Activated CD8-positive, alpha-beta T cell treated with anti-CD3 and anti-CD28 coated beads for 36 hours (primary cell): ENCODE results near the gene CCDC127. TPM values are rescaled to one million over a fixed set of nuclear protein-coding genes. Genes with fewer than 3 reads are reported as not detected.
A peak's percentile ranks its signal among the peaks of the same experiment; 100 is the strongest.

ENCODE experiments used
- ATAC-seq: fragments of 200-7000 bp; cut with Tn5 transposase; one replicate; pipeline ENCODE4 v1.10.0; 2021; ENCODE audit warnings: mild to moderate bottlenecking, moderate library complexity
- CTCF ChIA-PET: fragments of 350-600 bp; sonication (Branson Sonifier 250); formaldehyde crosslinking; loops from one replicate; lab custom pipeline; 2021; ENCODE audit warnings: antibody characterized with exemption; lab: Charles Lee
- POLR2A ChIA-PET: fragments of 350-600 bp; sonication (Branson Sonifier 250); formaldehyde crosslinking; loops from one replicate; lab custom pipeline; 2021; ENCODE audit warnings: antibody characterized with exemption; lab: Charles Lee
- DNase-seq: peaks from one replicate; pipeline ENCODE4 v3.0.0-alpha.2; 2020
- H3K27ac Mint-ChIP-seq: one replicate; pipeline ENCODE4 v1.8.0; 2021; ENCODE audit warnings: mild to moderate bottlenecking, mixed read lengths
- H3K27me3 Mint-ChIP-seq: one replicate; pipeline ENCODE4 v1.8.0; 2021; ENCODE audit warnings: mixed read lengths
- H3K36me3 Mint-ChIP-seq: one replicate; pipeline ENCODE4 v1.8.0; 2021; ENCODE audit warnings: low read depth, mixed read lengths
- H3K4me1 Mint-ChIP-seq: one replicate; pipeline ENCODE4 v1.8.0; 2021; ENCODE audit warnings: low read depth, mixed read lengths
- H3K4me3 Mint-ChIP-seq: one replicate; pipeline ENCODE4 v1.8.0; 2021; ENCODE audit warnings: mild to moderate bottlenecking, moderate library complexity, mixed read lengths
- H3K9me3 Mint-ChIP-seq: one replicate; pipeline ENCODE4 v1.8.0; 2021; ENCODE audit warnings: mixed read lengths
- intact Hi-C: fragments of 100-400 bp; cut with micrococcal nuclease; formaldehyde crosslinking; loops from one replicate; pipeline ENCODE4 v1.10.0; 2022
- total RNA-seq, 2 experiments: library from RNA; stranded (reverse); gene quantifications; one replicate each; pipeline ENCODE4 v1.2.3, GENCODE V29; 2021
- TF ChIP-seq, protein P1 (sequence below): fragments of 200-600 bp; IDR thresholded peaks from one replicate; pipeline ENCODE4 v1.8.0; 2022; ENCODE audit warnings: antibody characterized with exemption, mild to moderate bottlenecking

Gene CCDC127
- total RNA-seq, 2 experiments from 2014 or later, result 4.2 to 4.3 TPM

DNA sequence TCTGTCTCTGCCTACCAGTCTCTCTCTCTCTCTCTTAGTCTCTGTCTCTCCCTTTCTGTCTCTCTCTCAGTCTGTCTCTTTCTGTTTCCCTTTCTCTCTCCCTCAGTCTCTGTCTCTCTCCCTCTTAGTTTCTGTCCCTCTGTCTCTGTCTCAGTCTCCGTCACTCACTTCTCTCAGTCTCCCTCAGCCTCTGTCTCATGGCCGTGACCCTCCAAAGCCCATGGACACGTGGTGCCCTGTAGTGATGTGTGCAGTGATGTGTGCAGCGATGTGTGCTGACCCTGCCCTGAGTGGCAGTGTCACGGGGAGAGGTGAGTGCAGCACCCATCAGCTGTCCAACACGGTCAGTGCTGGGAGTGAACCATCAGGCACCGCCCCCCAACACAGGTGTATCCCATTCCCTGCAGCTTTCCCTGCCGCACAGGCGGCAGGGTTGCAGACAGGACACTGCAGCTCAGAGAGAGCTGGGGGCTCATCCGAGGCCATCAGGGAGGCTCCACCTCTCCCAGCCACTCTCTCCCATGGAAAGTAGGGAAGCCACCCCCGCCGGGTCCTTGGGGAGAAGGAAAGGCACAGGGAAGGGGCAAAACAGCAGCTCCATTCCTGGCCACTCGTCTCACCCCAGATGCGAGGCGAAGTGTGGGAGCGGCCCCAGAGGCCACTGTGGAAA lies 27.5 kb downstream of the CCDC127 start:
- H3K9me3 Mint-ChIP-seq, result no peaks in the 10 kb centered on the region
- ATAC-seq (no peak), DNase-seq (no peak)
- TF ChIP-seq, protein P1, sequence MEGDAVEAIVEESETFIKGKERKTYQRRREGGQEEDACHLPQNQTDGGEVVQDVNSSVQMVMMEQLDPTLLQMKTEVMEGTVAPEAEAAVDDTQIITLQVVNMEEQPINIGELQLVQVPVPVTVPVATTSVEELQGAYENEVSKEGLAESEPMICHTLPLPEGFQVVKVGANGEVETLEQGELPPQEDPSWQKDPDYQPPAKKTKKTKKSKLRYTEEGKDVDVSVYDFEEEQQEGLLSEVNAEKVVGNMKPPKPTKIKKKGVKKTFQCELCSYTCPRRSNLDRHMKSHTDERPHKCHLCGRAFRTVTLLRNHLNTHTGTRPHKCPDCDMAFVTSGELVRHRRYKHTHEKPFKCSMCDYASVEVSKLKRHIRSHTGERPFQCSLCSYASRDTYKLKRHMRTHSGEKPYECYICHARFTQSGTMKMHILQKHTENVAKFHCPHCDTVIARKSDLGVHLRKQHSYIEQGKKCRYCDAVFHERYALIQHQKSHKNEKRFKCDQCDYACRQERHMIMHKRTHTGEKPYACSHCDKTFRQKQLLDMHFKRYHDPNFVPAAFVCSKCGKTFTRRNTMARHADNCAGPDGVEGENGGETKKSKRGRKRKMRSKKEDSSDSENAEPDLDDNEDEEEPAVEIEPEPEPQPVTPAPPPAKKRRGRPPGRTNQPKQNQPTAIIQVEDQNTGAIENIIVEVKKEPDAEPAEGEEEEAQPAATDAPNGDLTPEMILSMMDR, result no peak
- intact Hi-C loops, result no loop called here
- ChIA-PET POLR2A (no interaction called here), CTCF (interaction anchor here (0.9 to 5.4 kb wide), 3 partner anchors 12 to 126 kb away, joined by 3 to 21 read pairs (median 3); no protein-coding TSS in a partner anchor)
- H3K27me3 Mint-ChIP-seq, result no peaks in the 10 kb centered on the region
- H3K4me1 Mint-ChIP-seq, result peaks cover 15% of the 10 kb centered on the region
- H3K4me3 Mint-ChIP-seq, result no peak overlapping the region
- no peak overlapping the region for H3K27ac Mint-ChIP-seq
- H3K36me3 Mint-ChIP-seq, result no peaks in the 10 kb centered on the region

DNA sequence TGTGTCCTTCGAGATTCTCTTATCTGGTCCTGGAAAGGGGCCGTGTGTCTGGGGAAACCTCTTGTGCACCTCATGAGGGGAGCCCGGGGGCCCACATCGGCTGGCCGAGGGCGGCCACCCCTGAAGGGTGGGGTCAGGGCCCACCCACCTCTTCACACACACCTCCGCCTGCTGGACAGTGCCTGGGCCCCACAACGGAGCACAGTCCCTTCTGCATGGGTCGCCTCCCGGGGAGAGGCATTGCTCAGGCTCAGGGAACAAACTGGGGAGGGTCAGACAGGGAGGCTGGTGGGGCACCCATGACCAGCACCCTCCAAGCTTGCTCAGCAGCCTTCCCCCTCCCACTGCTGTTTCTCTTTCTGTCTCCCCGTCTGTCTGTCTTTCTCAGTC lies 28.0 kb downstream of the CCDC127 start:
- Mint-ChIP-seq H3K36me3 (no peaks in the 10 kb centered on the region), H3K9me3 (no peaks in the 10 kb centered on the region), H3K27me3 (no peaks in the 10 kb centered on the region), H3K4me1 (peaks cover 13% of the 10 kb centered on the region), H3K27ac (no peak overlapping the region), H3K4me3 (no peak overlapping the region)
- ChIA-PET POLR2A (no interaction called here), CTCF (interaction anchor here (0.9 to 5.4 kb wide), 3 partner anchors 12 to 127 kb away, joined by 3 to 21 read pairs (median 3); no protein-coding TSS in a partner anchor)
- intact Hi-C loops, result no loop called here
- ATAC-seq (no peak), DNase-seq (no peak)
- TF ChIP-seq, protein P1, result no peak

DNA sequence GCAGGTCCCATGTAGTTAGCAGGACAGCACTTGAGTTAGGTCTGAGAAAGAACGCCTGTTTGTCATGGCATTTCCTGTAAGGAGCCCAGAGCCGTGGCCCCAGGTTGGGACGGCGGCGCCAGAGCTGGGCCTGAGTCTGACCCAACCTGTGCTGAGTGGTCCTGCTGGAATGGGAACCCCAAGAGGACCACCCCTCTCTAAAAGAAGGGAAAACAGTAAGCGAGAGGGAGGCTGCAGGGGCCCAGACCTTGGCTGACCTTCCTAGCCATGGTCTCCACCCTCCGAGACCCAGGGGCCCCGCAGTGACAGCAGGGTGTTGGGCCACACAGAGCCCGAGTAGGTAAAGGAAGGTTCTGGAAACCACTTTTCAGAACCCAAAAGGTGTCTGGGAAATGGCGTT lies 28.5 kb downstream of the CCDC127 start:
- intact Hi-C loops, result no loop called here

DNA sequence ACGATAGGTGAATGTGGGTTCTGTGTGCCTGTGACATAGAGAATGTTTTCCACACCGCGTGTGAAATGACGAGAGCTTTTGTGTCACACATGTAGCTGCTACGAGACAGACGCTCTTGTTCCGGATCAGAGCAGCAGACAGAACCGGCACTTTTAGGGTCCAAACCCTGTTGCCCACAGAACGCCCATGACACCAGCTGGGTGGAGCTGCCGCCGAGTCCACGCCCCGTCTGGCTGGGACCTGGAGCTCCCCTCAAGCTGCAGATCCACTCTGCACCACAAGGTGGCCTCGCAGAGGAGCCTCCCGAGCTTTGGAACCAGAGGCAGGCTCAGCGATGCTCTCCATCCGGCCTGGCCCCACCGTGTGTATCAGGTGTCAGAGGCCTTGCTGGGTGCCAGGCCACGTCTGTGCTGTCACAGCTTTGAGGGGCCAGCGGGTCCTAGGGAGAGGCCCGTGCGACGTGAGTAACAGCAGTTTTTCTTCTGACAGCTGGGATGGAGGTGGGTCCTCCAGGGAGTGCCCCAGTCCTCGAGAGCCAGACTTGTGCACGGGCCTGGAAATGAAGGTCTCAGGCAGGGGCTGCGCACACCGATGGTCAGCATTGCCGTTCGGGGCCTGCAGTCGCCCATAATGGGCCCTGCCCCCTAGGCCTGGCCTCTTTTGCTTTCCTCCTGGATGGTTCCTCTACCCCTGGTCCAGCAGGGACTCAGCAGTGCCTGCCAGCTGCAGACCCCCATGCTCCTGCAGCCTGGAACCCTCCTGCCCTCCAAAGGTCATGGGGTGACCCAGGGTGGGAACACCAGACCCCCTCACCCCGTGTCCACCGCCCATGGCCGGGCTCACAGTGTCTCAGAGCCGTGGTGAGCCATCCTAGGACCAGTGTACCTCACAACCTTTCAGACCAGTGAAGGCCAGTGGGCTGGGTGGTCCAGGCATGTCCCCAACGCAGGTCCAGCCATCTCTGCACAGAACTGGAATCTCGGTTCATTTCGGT lies 29.2 kb downstream of the CCDC127 start:
- H3K27ac Mint-ChIP-seq, result peak overlapping the region; percentile 5
- no peaks in the 10 kb centered on the region for H3K9me3 Mint-ChIP-seq
- intact Hi-C loops, result no loop called here
- H3K36me3 Mint-ChIP-seq, result no peaks in the 10 kb centered on the region
- DNase-seq, result peak; percentile 95
- ChIA-PET POLR2A (interaction anchor here (1.4 kb wide), 1 partner anchor 30 kb away, joined by 6 read pairs; no protein-coding TSS in a partner anchor), CTCF (interaction anchor here (0.6 to 5.4 kb wide), 17 partner anchors 10 to 408 kb away, joined by 3 to 23 read pairs (median 4); partner anchors contain the start of genes CCDC127 and SDHA)
- H3K27me3 Mint-ChIP-seq, result no peaks in the 10 kb centered on the region
- TF ChIP-seq, protein P1, result peak; percentile 94
- peak; percentile 99 for ATAC-seq
- H3K4me1 Mint-ChIP-seq, result peaks cover 13% of the 10 kb centered on the region
- H3K4me3 Mint-ChIP-seq, result no peak overlapping the region

More for the DNA sequence above, 28.5 kb downstream of the CCDC127 start:
- Mint-ChIP-seq H3K27me3 (no peaks in the 10 kb centered on the region), H3K27ac (no peak overlapping the region), H3K9me3 (no peaks in the 10 kb centered on the region), H3K4me1 (peaks cover 13% of the 10 kb centered on the region), H3K4me3 (no peak overlapping the region), H3K36me3 (no peaks in the 10 kb centered on the region)
- TF ChIP-seq, protein P1, result no peak
- CTCF ChIA-PET, result interaction anchor here (0.9 to 5.4 kb wide), 6 partner anchors 13 to 257 kb away, joined by 3 to 23 read pairs (median 4); partner anchors contain the start of genes CCDC127 and SDHA
- DNase-seq (no peak), ATAC-seq (no peak)
- POLR2A ChIA-PET, result no interaction called here
